ENCODE data around the gene ENTPD1. TPM values are rescaled to one million over a fixed set of nuclear protein-coding genes. Genes with fewer than 3 reads are reported as not detected.
A peak's percentile ranks its signal among the peaks of the same experiment; 100 is the strongest.

Gene ENTPD1
- total RNA-seq, 1 donor from 2014 or later = 7.7 TPM

DNA sequence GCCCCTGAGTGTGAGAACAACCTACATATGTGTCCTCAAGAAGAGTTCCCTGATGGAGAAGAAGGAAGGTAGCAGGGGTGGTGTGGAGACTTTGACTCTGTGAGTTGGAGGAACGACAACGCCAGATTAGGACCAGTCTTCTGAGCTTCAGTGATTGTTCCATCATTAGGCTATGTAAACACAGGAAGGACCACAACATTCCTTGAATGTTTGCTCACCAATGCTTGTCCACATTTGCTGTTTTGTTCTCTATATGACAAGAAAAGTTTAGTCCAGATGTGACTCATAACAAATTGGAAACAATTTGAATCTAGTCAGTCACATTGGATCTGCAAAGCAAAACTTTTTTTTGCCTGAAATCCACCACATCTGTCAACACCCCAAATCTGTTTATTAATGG, 62.7 kb downstream of the ENTPD1 start:
- Histone ChIP-seq H3K4me3 (no peak overlapping the region), H3K9me3 (replicated peaks) (peaks cover 12% of the 10 kb centered on the region), H3K27me3 (ENCODE audit: low read depth) (no peaks in the 10 kb centered on the region), H3K27ac (replicated peaks) (peak overlapping the region; percentile 22), H3K4me1 (peaks cover 37% of the 10 kb centered on the region), H3K36me3 (no peaks in the 10 kb centered on the region)
- intact Hi-C loops (cut with micrococcal nuclease) = loop anchor here (10.0 kb wide), 1 partner anchor 54 kb away; no protein-coding TSS in a partner anchor
- no peak for DNase-seq
- TF ChIP-seq, protein P1, sequence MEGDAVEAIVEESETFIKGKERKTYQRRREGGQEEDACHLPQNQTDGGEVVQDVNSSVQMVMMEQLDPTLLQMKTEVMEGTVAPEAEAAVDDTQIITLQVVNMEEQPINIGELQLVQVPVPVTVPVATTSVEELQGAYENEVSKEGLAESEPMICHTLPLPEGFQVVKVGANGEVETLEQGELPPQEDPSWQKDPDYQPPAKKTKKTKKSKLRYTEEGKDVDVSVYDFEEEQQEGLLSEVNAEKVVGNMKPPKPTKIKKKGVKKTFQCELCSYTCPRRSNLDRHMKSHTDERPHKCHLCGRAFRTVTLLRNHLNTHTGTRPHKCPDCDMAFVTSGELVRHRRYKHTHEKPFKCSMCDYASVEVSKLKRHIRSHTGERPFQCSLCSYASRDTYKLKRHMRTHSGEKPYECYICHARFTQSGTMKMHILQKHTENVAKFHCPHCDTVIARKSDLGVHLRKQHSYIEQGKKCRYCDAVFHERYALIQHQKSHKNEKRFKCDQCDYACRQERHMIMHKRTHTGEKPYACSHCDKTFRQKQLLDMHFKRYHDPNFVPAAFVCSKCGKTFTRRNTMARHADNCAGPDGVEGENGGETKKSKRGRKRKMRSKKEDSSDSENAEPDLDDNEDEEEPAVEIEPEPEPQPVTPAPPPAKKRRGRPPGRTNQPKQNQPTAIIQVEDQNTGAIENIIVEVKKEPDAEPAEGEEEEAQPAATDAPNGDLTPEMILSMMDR (IDR thresholded peaks at IDR 0.05; ENCODE audit: borderline replicate concordance) = no peak

DNA sequence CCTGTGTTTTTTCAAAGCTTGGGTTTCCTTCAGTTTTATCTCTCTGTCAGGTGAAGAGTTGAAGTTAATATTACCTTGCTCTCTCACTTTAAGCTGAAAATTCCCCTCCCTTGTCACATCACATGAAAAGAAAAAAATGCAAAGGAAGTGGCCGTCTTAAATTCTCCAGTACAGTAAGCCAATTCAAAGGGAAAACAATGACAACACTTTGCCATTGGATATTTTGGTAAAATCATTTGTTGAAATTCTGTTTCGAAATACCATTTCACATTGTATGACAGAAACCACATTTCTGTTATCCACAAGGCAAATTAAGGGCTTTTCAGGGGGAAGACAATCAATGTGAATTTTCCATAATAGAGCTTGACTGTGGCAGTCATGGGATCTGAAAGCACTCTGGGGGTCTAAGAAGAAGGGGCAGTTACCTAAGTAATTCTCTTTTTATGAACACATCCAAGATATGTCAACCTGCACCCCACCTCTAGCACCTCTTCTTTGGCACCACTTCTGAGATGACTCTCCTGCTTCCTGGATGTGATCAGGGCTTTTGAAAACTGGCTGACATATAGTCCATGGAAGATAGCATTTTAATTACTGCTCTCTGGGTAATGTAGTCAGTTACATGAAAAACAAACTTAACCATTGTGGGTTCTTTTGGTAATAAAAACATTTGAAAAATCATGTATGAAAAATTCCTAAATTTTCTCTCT, 63.8 kb downstream of the ENTPD1 start:
- intact Hi-C loops (cut with micrococcal nuclease) = loop anchor here (10.0 kb wide), 1 partner anchor 55 kb away; no protein-coding TSS in a partner anchor
- H3K27ac ChIP-seq (replicated peaks) = peak overlapping the region; percentile 22

DNA sequence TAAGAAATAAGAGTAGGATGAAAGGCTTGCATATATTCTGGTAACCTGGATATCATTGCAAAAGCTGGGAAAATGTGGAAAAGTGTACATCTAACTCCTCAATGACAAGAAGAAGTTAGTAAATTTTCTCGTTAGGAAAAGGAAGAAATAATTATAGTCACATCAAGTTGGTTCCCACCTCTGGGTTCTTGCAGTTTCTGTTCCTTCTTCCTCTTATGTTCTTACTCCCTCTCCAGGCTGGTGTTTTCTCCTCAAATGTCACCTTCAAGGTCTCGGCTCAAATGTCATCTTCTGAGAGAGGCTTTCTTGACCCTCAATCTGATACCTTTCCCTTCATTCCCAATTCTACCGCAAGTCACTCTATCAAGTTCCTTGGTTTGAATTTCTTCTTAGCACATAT, 64.4 kb downstream of the ENTPD1 start:
- Histone ChIP-seq H3K9me3 (replicated peaks) (peaks cover 12% of the 10 kb centered on the region), H3K4me1 (peaks cover 21% of the 10 kb centered on the region), H3K27ac (replicated peaks) (no peak overlapping the region), H3K27me3 (ENCODE audit: low read depth) (no peaks in the 10 kb centered on the region), H3K4me3 (no peak overlapping the region), H3K36me3 (no peaks in the 10 kb centered on the region)
- intact Hi-C loops (cut with micrococcal nuclease) = no loop called here
- DNase-seq = no peak
- TF ChIP-seq, protein P1 (IDR thresholded peaks at IDR 0.05; ENCODE audit: borderline replicate concordance) = no peak

More for the DNA sequence above, 63.8 kb downstream of the ENTPD1 start:
- no peak for DNase-seq
- Histone ChIP-seq H3K4me1 (peaks cover 26% of the 10 kb centered on the region), H3K36me3 (no peaks in the 10 kb centered on the region), H3K27me3 (ENCODE audit: low read depth) (no peaks in the 10 kb centered on the region), H3K4me3 (no peak overlapping the region), H3K9me3 (replicated peaks) (peaks cover 12% of the 10 kb centered on the region)
- TF ChIP-seq, protein P1 (IDR thresholded peaks at IDR 0.05; ENCODE audit: borderline replicate concordance) = no peak

DNA sequence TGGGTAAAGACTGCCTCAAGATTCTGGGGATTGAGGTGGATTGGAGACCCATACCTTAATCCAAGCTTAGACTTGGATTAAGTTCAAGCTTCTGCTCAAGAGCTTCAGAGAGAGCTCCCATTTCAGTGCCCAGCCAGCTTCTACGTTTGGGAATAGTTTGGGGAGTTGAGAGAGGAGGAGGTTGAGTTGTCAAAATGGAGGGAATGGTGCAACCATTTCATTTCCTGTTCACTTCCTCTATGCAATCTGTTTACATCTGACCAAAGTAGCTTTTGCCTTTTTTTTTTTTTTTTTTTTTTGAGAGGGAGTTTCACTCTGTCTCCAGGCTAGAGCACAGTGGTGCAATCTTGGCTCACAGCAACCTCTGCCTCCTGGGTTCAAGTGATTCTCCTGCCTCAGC, 65.8 kb downstream of the ENTPD1 start:
- DNase-seq = no peak
- intact Hi-C loops (cut with micrococcal nuclease) = no loop called here
- TF ChIP-seq, protein P1 (IDR thresholded peaks at IDR 0.05; ENCODE audit: borderline replicate concordance) = no peak

DNA sequence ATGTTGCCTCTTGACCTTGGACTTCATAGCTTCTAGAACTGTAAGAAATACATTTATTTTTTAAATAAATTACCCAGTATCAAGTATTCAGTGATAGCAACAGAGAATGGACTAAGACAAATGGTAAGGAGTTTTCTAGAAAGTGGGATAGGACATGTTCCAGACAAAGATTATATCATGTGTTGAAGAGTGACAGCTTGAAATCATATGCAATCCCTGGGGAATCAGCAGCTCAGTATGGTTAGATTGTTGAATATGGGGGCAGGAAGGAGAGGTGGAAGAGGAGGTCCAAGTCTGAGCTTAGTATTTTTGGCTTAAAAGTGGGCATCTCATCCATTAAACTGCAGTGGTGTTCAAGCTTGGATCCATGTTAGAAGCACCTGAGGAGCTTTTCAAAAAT, 74.1 kb downstream of the ENTPD1 start:
- no peak for DNase-seq
- Histone ChIP-seq H3K27ac (replicated peaks) (no peak overlapping the region), H3K4me1 (peaks cover 11% of the 10 kb centered on the region), H3K36me3 (no peaks in the 10 kb centered on the region), H3K27me3 (ENCODE audit: low read depth) (no peaks in the 10 kb centered on the region), H3K9me3 (replicated peaks) (no peaks in the 10 kb centered on the region), H3K4me3 (no peak overlapping the region)
- intact Hi-C loops (cut with micrococcal nuclease) = no loop called here
- TF ChIP-seq, protein P1 (IDR thresholded peaks at IDR 0.05; ENCODE audit: borderline replicate concordance) = no peak

More for the DNA sequence above, 65.8 kb downstream of the ENTPD1 start:
- H3K4me1 ChIP-seq = peaks cover 19% of the 10 kb centered on the region
- H3K27ac ChIP-seq (replicated peaks) = no peak overlapping the region
- H3K9me3 ChIP-seq (replicated peaks) = peaks cover 4% of the 10 kb centered on the region
- no peaks in the 10 kb centered on the region for H3K36me3 ChIP-seq
- no peak overlapping the region for H3K4me3 ChIP-seq
- H3K27me3 ChIP-seq (ENCODE audit: low read depth) = no peaks in the 10 kb centered on the region
